Smooth muscle cell (in vitro differentiated cells): ENCODE data around the gene RNF31. TPM values are rescaled to one million over a fixed set of nuclear protein-coding genes. Genes with fewer than 3 reads are reported as not detected.

ENCODE experiments used
- DNase-seq: peaks from one replicate; lab custom pipeline; 2025; ENCODE audit not compliant: unreplicated experiment; lab: John Stamatoyannopoulos, UW
- H2AFZ ChIP-seq: fragments of 200-600 bp; sonication (generic); 2 replicates; pipeline ENCODE4 v1.6.0; 2016; ENCODE audit warnings: antibody characterized with exemption, low read depth, mild to moderate bottlenecking
- H3F3A ChIP-seq: fragments of 200-600 bp; sonication (generic); 2 replicates; pipeline ENCODE4 v1.6.0; 2017; ENCODE audit warnings: antibody characterized with exemption, low read depth
- H3K27ac ChIP-seq: fragments of 200-600 bp; sonication (generic); 2 replicates; pipeline ENCODE4 v1.5.1; 2016; ENCODE audit warnings: low read depth, mild to moderate bottlenecking
- H3K27me3 ChIP-seq: fragments of 200-600 bp; sonication (generic); 2 replicates; pipeline ENCODE4 v1.6.1; 2016; ENCODE audit warnings: low read depth, mild to moderate bottlenecking
- H3K36me3 ChIP-seq: fragments of 200-600 bp; sonication (generic); 2 replicates; pipeline ENCODE4 v1.5.1; 2016; ENCODE audit warnings: low read depth
- H3K4me1 ChIP-seq: fragments of 200-600 bp; sonication (generic); 2 replicates; pipeline ENCODE4 v1.5.1; 2016; ENCODE audit warnings: low read depth
- H3K4me2 ChIP-seq: fragments of 200-600 bp; sonication (generic); 2 replicates; pipeline ENCODE4 v1.6.0; 2016; ENCODE audit warnings: mild to moderate bottlenecking
- H3K4me3 ChIP-seq: fragments of 200-600 bp; sonication (generic); 2 replicates; pipeline ENCODE4 v1.5.1; 2016; ENCODE audit warnings: mild to moderate bottlenecking
- H3K79me2 ChIP-seq: fragments of 200-600 bp; sonication (generic); 2 replicates; pipeline ENCODE4 v1.6.0; 2016; ENCODE audit warnings: low read depth, mild to moderate bottlenecking
- H3K9ac ChIP-seq: fragments of 200-600 bp; sonication (generic); 2 replicates; pipeline ENCODE4 v1.6.0; 2016; ENCODE audit warnings: low read depth
- H3K9me3 ChIP-seq: fragments of 200-600 bp; sonication (generic); replicated peaks from 2 replicates; pipeline ENCODE4 v1.5.1; 2016; ENCODE audit warnings: low read depth
- H4K20me1 ChIP-seq: fragments of 200-600 bp; sonication (generic); 2 replicates; pipeline ENCODE4 v1.6.0; 2016; ENCODE audit warnings: low read depth
- CTCF ChIP-seq: fragments of 200-600 bp; sonication (generic); IDR thresholded peaks from 2 replicates; pipeline ENCODE4 v1.5.1; 2017; ENCODE audit warnings: borderline replicate concordance, mild to moderate bottlenecking, antibody characterized with exemption; ENCODE audit not compliant: insufficient read depth, poor library complexity, severe bottlenecking
- WGBS: methylation state at CpG from one replicate; pipeline ENCODE4 v1.1.7; 2016; ENCODE audit warnings: low lambda C conversion rate; 5-methylcytosine and 5-hydroxymethylcytosine counted together
- polyA plus RNA-seq: library from polyadenylated mRNA; unstranded; fragments of >200 nt; fragmentation: Nextera tagmentation; extraction: Ambion mirVana; gene quantifications from 2 replicates; pipeline ENCODE4 v1.2.1, GENCODE V29; 2016
- total RNA-seq: library from RNA; depleted of rRNA; stranded (reverse); fragments of >200 nt; gene quantifications from 2 replicates; pipeline ENCODE4 v1.2.3, GENCODE V29; 2014

The RNF31 gene
- total and polyA plus RNA-seq, 2 experiments from 2014 or later = 25.4 to 74.8 TPM

- Histone ChIP-seq H3F3A (no peaks in the 10 kb centered on the region), H3K9me3 (no peaks in the 10 kb centered on the region), H4K20me1 (no peaks in the 10 kb centered on the region), H3K4me3 (no peak overlapping the region), H2AFZ (no peak overlapping the region), H3K4me1 (no peaks in the 10 kb centered on the region), H3K79me2 (no peaks in the 10 kb centered on the region), H3K4me2 (no peak overlapping the region), H3K36me3 (peaks cover 4% of the 10 kb centered on the region), H3K27me3 (no peaks in the 10 kb centered on the region), H3K27ac (no peak overlapping the region), H3K9ac (no peak overlapping the region)
- WGBS = 97% methylated on average over 8 of the region's 8 CpGs
- TF ChIP-seq CTCF = no peak
- DNase-seq = no peak
Observed at GRCh38 chr14:24122898-24123297, 24.4 kb upstream of the RNF31 start.

- Histone ChIP-seq H3K4me2 (no peak overlapping the region), H2AFZ (no peak overlapping the region), H3K4me1 (no peaks in the 10 kb centered on the region), H3K9ac (no peak overlapping the region), H3K27ac (no peak overlapping the region), H3K4me3 (no peak overlapping the region), H3F3A (no peaks in the 10 kb centered on the region), H4K20me1 (no peaks in the 10 kb centered on the region), H3K36me3 (peaks cover 4% of the 10 kb centered on the region), H3K27me3 (no peaks in the 10 kb centered on the region), H3K79me2 (no peaks in the 10 kb centered on the region), H3K9me3 (no peaks in the 10 kb centered on the region)
- DNase-seq = no peak
- TF ChIP-seq CTCF = no peak
- WGBS = 91% methylated on average over 9 of the region's 9 CpGs
Observed at GRCh38 chr14:24123424-24124417, 23.6 kb upstream of the RNF31 start.

GRCh38 chr14:24126939-24127338 is 20.4 kb upstream of the RNF31 start:
- H3F3A ChIP-seq = no peaks in the 10 kb centered on the region
- no peak for DNase-seq
- no peaks in the 10 kb centered on the region for H3K79me2 ChIP-seq
- H3K9me3 ChIP-seq = no peaks in the 10 kb centered on the region
- no peaks in the 10 kb centered on the region for H3K27me3 ChIP-seq
- H3K4me1 ChIP-seq = no peaks in the 10 kb centered on the region
- no peak overlapping the region for H2AFZ ChIP-seq
- no peak overlapping the region for H3K4me2 ChIP-seq
- TF ChIP-seq CTCF = no peak
- H3K4me3 ChIP-seq = no peak overlapping the region
- no peak overlapping the region for H3K27ac ChIP-seq
- H4K20me1 ChIP-seq = no peaks in the 10 kb centered on the region
- no peaks in the 10 kb centered on the region for H3K36me3 ChIP-seq
- no peak overlapping the region for H3K9ac ChIP-seq
